SK-N-SH (cell line): ENCODE data around the gene RNASE1. TPM values are rescaled to one million over a fixed set of nuclear protein-coding genes. Genes with fewer than 3 reads are reported as not detected.
"Not testable (repeated sequence)": the region's sequence is repeated elsewhere in the genome, so short reads cannot be mapped to it uniquely, and the experiment has no call there.

Experiments used
- CTCF ChIA-PET: fragments of 300-600, 350-600 bp; formaldehyde crosslinking; extraction: SDS; loops from one replicate; lab custom pipeline; 2021; lab: Yijun Ruan, JAX
- POLR2A ChIA-PET: fragments of 350-600 bp; sonication (Branson Sonifier 250); formaldehyde crosslinking; extraction: SDS; loops from one replicate; lab custom pipeline; 2020; ENCODE audit warnings: antibody characterized with exemption, inconsistent platforms; lab: Yijun Ruan, JAX
- DNase-seq: peaks from one replicate; pipeline ENCODE4 v3.0.0; 2012
- H2AFZ ChIP-seq: fragments of 200-600 bp; sonication (generic); 2 replicates; pipeline ENCODE4 v1.8.1; 2016; ENCODE audit warnings: antibody characterized with exemption, mild to moderate bottlenecking, low read depth
- H3F3A ChIP-seq: fragments of 200-600 bp; sonication (generic); replicated peaks from 2 replicates; pipeline ENCODE3; 2016; ENCODE audit warnings: antibody characterized with exemption, mild to moderate bottlenecking; ENCODE audit not compliant: insufficient read depth
- H3K27ac ChIP-seq, 2 experiments: fragments of 200-500 bp in 1 of 2; fragments of 200-600 bp in 1 of 2; sonication (Bioruptor generic) in 1 of 2; sonication (generic), shearing (Covaris generic) in 1 of 2; 2 replicates each; pipeline versions ENCODE4 v1.5.1 to v1.6.1; 2014 to 2016; ENCODE audit warnings: low read depth in 2 of 2, inconsistent platforms in 1 of 2, low read length in 1 of 2, mild to moderate bottlenecking in 1 of 2, mixed read lengths in 1 of 2
- H3K27me3 ChIP-seq: fragments of 200-600 bp; sonication (generic), shearing (Covaris generic); 2 replicates; pipeline ENCODE4 v1.6.1; 2016; ENCODE audit warnings: mixed run types; ENCODE audit not compliant: insufficient read depth
- H3K36me3 ChIP-seq, 2 experiments: fragments of 200-500 bp in 1 of 2; fragments of 200-600 bp in 1 of 2; sonication (Bioruptor generic) in 1 of 2; sonication (generic) in 1 of 2; replicated peaks in 1 of 2; 2 replicates each; pipeline versions ENCODE3 to v1.5.1; 2014 to 2016; ENCODE audit warnings: low read length in 1 of 2, mild to moderate bottlenecking in 1 of 2; ENCODE audit not compliant: insufficient read depth in 2 of 2, control insufficient read depth in 1 of 2
- H3K4me1 ChIP-seq, 2 experiments: fragments of 200-500 bp in 1 of 2; fragments of 200-600 bp in 1 of 2; sonication (Bioruptor generic) in 1 of 2; sonication (generic), shearing (Covaris generic) in 1 of 2; 2 replicates each; pipeline versions ENCODE4 v1.5.1 to v1.6.1; 2014 to 2016; ENCODE audit warnings: low read depth in 1 of 2, low read length in 1 of 2, mixed run types in 1 of 2; ENCODE audit not compliant: insufficient read depth in 2 of 2, control insufficient read depth in 1 of 2
- H3K4me2 ChIP-seq: fragments of 200-600 bp; sonication (generic), shearing (Covaris generic); 2 replicates; pipeline ENCODE4 v1.6.1; 2017; ENCODE audit warnings: mixed run types
- H3K4me3 ChIP-seq, 2 experiments: fragments of 200-500 bp in 1 of 2; fragments of 200-600 bp in 1 of 2; sonication (Bioruptor generic) in 1 of 2; sonication (generic), shearing (Covaris generic) in 1 of 2; 2 replicates each; pipeline versions ENCODE4 v1.5.1 to v1.8.1; 2014 to 2016; ENCODE audit warnings: low read depth in 2 of 2, inconsistent platforms in 1 of 2, low read length in 1 of 2, mild to moderate bottlenecking in 1 of 2, mixed read lengths in 1 of 2, moderate library complexity in 1 of 2
- H3K79me2 ChIP-seq: fragments of 200-600 bp; sonication (generic); 2 replicates; pipeline ENCODE4 v1.8.1; 2017; ENCODE audit warnings: mild to moderate bottlenecking; ENCODE audit not compliant: insufficient read depth
- H3K9ac ChIP-seq: fragments of 200-600 bp; sonication (generic); 2 replicates; pipeline ENCODE4 v1.6.1; 2017; ENCODE audit warnings: mixed run types
- H3K9me2 ChIP-seq: fragments of 200-600 bp; sonication (generic); 2 replicates; pipeline ENCODE4 v1.6.1; 2017; ENCODE audit warnings: mixed run types
- H3K9me3 ChIP-seq: fragments of 200-600 bp; sonication (generic); 2 replicates; pipeline ENCODE4 v1.6.1; 2017; ENCODE audit warnings: mixed run types, mild to moderate bottlenecking, moderate library complexity
- H4K20me1 ChIP-seq: fragments of 200-600 bp; sonication (generic); 2 replicates; pipeline ENCODE4 v1.6.1; 2017; ENCODE audit warnings: mild to moderate bottlenecking, mixed run types; ENCODE audit not compliant: insufficient read depth
- ELF1 ChIP-seq: IDR thresholded peaks from 2 replicates; pipeline ENCODE4 v1.4.0; 2012
- FOXJ3 ChIP-seq: sonication (generic); formaldehyde crosslinking; IDR thresholded peaks from 2 replicates; pipeline ENCODE4 v1.5.1; 2020; ENCODE audit warnings: mild to moderate bottlenecking, missing genetic modification reagents
- MEF2A ChIP-seq: IDR thresholded peaks from 2 replicates; pipeline ENCODE4 v1.4.0; 2012; ENCODE audit warnings: low read depth, borderline replicate concordance
- MXI1 ChIP-seq: IDR thresholded peaks from 2 replicates; pipeline ENCODE4 v1.6.1; 2012; ENCODE audit warnings: mild to moderate bottlenecking, low read depth, low read length, improper control_type of control experiment
- NRF1 ChIP-seq: IDR thresholded peaks from 2 replicates; pipeline ENCODE4 v1.6.1; 2012; ENCODE audit warnings: low read depth, mild to moderate bottlenecking, low read length
- POLR2AphosphoS5 ChIP-seq: IDR thresholded peaks from 2 replicates; pipeline ENCODE4 v1.6.1; 2012; ENCODE audit warnings: low read depth, low read length
- RAD21 ChIP-seq: IDR thresholded peaks from 2 replicates; pipeline ENCODE4 v1.6.1; 2012; ENCODE audit warnings: mild to moderate bottlenecking, low read length
- RCOR1 ChIP-seq: fragments of 150-350 bp; IDR thresholded peaks from 2 replicates; pipeline ENCODE4 v1.6.1; 2017; ENCODE audit warnings: antibody characterized with exemption, low read length
- RFX5 ChIP-seq: IDR thresholded peaks from 2 replicates; pipeline ENCODE4 v1.6.1; 2012; ENCODE audit warnings: mild to moderate bottlenecking, improper control_type of control experiment, low read length
- SIN3A ChIP-seq: IDR thresholded peaks from 2 replicates; pipeline ENCODE4 v1.6.1; 2012; ENCODE audit warnings: low read depth, mild to moderate bottlenecking, low read length, moderate library complexity, borderline replicate concordance
- TAF1 ChIP-seq: IDR thresholded peaks from 2 replicates; pipeline ENCODE4 v1.6.1; 2012; ENCODE audit warnings: low read depth, mild to moderate bottlenecking, low read length, moderate library complexity, borderline replicate concordance
- TCF12 ChIP-seq: IDR thresholded peaks from 2 replicates; pipeline ENCODE4 v1.4.0; 2012
- TEAD4 ChIP-seq: IDR thresholded peaks from 2 replicates; pipeline ENCODE4 v1.4.0; 2012; ENCODE audit warnings: mild to moderate bottlenecking, borderline replicate concordance; ENCODE audit not compliant: insufficient read depth
- YY1 ChIP-seq: IDR thresholded peaks from 2 replicates; pipeline ENCODE4 v1.4.0; 2012; ENCODE audit warnings: low read depth, mild to moderate bottlenecking
- WGBS: methylation state at CpG from one replicate; pipeline ENCODE4 v1.1.6; 2017; ENCODE audit warnings: low lambda C conversion rate; 5-methylcytosine and 5-hydroxymethylcytosine counted together
- polyA plus RNA-seq, 3 experiments: library from polyadenylated mRNA; depleted of rRNA; stranded (reverse); fragments of >200 nt; gene quantifications; 2 replicates each; pipeline ENCODE4 v1.2.3, GENCODE V29; 2012
- TF ChIP-seq, protein P1 (sequence below): fragments of 150-350 bp; IDR thresholded peaks from 2 replicates; pipeline ENCODE4 v1.6.1; 2016; ENCODE audit warnings: mild to moderate bottlenecking, low read depth, low read length
- TF ChIP-seq, protein P2 (sequence below): IDR thresholded peaks from 2 replicates; pipeline ENCODE4 v1.4.0; 2012; ENCODE audit warnings: low read depth

The RNASE1 gene
- polyA plus RNA-seq, 1 of the 3 experiments (the other 2 are of a cell fraction) = not detected

DNA sequence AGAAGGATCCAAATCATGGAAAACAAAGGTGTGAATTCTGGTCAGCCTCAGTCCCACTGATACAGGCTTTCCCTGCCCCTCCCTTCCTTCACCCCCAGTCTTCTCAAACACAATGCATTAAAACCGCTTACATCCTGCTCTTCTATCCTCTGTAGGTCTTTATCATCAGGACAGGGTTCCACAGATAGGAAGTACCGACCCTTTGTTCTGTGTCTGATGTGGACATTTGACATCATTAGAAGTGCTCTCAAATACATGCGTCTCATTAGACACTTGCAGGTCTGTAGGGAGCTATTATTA lies 34.1 kb downstream of the RNASE1 start:
- H3K9ac ChIP-seq = no peak overlapping the region
- H3K4me1 ChIP-seq = no peaks in the 10 kb centered on the region
- no peak overlapping the region for H3K27ac ChIP-seq
- H2AFZ ChIP-seq = no peak overlapping the region
- no peaks in the 10 kb centered on the region for H3F3A ChIP-seq
- H3K27me3 ChIP-seq = peaks cover 18% of the 10 kb centered on the region; the same call in 1 of the 2 replicates
- no peak for DNase-seq
- no peaks in the 10 kb centered on the region for H3K79me2 ChIP-seq
- no peaks in the 10 kb centered on the region for H4K20me1 ChIP-seq
- H3K4me2 ChIP-seq = no peak overlapping the region
- ChIA-PET POLR2A (no interaction called here), CTCF (interaction anchor here (1.2 kb wide), 1 partner anchor 15 kb away, joined by 4 read pairs; no protein-coding TSS in a partner anchor)
- no peaks in the 10 kb centered on the region for H3K9me2 ChIP-seq
- TF ChIP-seq RCOR1 (no peak), MEF2A (no peak), RAD21 (no peak), FOXJ3 (CRISPR knock-in tag) (no peak), TCF12 (no peak), TAF1 (no peak), TEAD4 (no peak), RFX5 (no peak), ELF1 (no peak), NRF1 (no peak), SIN3A (no peak), YY1 (no peak), MXI1 (no peak), POLR2AphosphoS5 (no peak)
- TF ChIP-seq, protein P1, sequence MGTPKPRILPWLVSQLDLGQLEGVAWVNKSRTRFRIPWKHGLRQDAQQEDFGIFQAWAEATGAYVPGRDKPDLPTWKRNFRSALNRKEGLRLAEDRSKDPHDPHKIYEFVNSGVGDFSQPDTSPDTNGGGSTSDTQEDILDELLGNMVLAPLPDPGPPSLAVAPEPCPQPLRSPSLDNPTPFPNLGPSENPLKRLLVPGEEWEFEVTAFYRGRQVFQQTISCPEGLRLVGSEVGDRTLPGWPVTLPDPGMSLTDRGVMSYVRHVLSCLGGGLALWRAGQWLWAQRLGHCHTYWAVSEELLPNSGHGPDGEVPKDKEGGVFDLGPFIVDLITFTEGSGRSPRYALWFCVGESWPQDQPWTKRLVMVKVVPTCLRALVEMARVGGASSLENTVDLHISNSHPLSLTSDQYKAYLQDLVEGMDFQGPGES = no peak
- TF ChIP-seq, protein P2, sequence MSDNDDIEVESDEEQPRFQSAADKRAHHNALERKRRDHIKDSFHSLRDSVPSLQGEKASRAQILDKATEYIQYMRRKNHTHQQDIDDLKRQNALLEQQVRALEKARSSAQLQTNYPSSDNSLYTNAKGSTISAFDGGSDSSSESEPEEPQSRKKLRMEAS = no peak
- 0% methylated on average over 3 of the region's 3 CpGs for WGBS
- H3K4me3 ChIP-seq = no peak overlapping the region
- H3K36me3 ChIP-seq = no peaks in the 10 kb centered on the region
- H3K9me3 ChIP-seq = no peaks in the 10 kb centered on the region

DNA sequence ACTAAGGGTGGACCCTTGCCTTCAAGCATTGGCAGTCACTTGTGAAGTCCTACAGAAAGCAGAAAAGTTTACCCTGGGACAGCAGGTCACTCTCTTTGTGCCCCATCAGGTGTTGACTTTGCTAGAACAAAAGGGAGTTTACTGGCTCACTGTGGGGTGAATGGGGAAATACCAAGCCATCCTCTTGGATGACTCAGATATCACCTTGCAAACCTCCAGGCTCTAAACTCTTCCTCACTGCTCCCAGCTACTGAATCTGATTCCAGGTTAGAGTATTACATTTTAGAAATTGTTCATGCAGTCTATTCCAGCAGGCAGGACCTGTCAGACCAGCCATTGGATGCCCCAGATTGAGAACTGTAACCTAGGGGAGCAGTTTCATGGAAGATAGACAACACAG lies 41.7 kb downstream of the RNASE1 start:
- H3K4me1 ChIP-seq = no peaks in the 10 kb centered on the region
- no peak overlapping the region for H3K27ac ChIP-seq
- H3K27me3 ChIP-seq = peaks cover 6% of the 10 kb centered on the region; the same call in 1 of the 2 replicates
- H3K79me2 ChIP-seq = no peaks in the 10 kb centered on the region
- H3K9ac ChIP-seq = no peak overlapping the region
- H2AFZ ChIP-seq = no peak overlapping the region
- H4K20me1 ChIP-seq = no peaks in the 10 kb centered on the region
- no peak for TF ChIP-seq MXI1
- no peaks in the 10 kb centered on the region for H3K9me2 ChIP-seq
- ChIA-PET POLR2A (no interaction called here), CTCF (no interaction called here)
- no peak overlapping the region for H3K4me3 ChIP-seq
- no peaks in the 10 kb centered on the region for H3F3A ChIP-seq
- no peak for DNase-seq
- no peak overlapping the region for H3K4me2 ChIP-seq
- no peaks in the 10 kb centered on the region for H3K9me3 ChIP-seq
- no peaks in the 10 kb centered on the region for H3K36me3 ChIP-seq

DNA sequence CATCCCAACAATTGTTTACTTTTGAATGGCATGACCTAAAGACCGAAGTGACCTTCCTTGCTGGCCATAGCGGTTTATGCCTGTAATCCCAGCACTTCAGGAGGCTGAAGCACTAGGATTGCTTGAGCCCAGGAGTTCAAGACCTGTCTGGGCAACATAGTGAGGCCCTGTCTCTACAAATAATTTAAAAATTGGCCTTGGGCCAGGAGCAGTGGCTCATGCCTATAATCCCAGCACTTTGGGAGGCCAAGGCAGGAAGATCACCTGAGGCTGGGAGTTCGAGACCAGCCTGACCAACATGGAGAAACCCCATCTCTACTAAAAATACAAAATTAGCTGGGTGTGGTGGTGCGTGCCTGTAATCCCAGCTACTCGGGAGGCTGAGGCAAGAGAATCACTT lies 43.2 kb downstream of the RNASE1 start:
- H3F3A ChIP-seq, POLR2A ChIA-PET, H3K27ac ChIP-seq, H3K4me1 ChIP-seq, H3K4me3 ChIP-seq, DNase-seq, H4K20me1 ChIP-seq, H3K9ac ChIP-seq, CTCF ChIA-PET, H3K4me2 ChIP-seq, H3K79me2 ChIP-seq, H3K9me3 ChIP-seq, H2AFZ ChIP-seq, H3K9me2 ChIP-seq, H3K36me3 ChIP-seq, H3K27me3 ChIP-seq: not testable (repeated sequence)
- WGBS = 3% methylated on average over 4 of the region's 5 CpGs
